GM13977 (cell line): Measurements from ENCODE around the gene RBMXL2.

ENCODE experiments used
- DNase-seq: peaks from one replicate; pipeline ENCODE4 v3.0.0; 2012; ENCODE audit warnings: low spot score
- CTCF ChIP-seq: IDR thresholded peaks from 2 replicates; pipeline ENCODE4 v1.5.1; 2012; ENCODE audit warnings: mild to moderate bottlenecking, control low read depth; ENCODE audit not compliant: insufficient read depth; ENCODE audit errors: extremely low read depth, missing control alignments
- in situ Hi-C: fragments of 300-500 bp; cut with MboI; formaldehyde crosslinking; loops from one replicate; pipeline ENCODE4 v1.12.0; 2022; ENCODE audit warnings: low sequenced_read_pairs, low pct_unique_long_range_greater_than_20kb, mixed read lengths, inconsistent platforms; ENCODE audit not compliant: unreplicated experiment

RBMXL2 gene

DNA sequence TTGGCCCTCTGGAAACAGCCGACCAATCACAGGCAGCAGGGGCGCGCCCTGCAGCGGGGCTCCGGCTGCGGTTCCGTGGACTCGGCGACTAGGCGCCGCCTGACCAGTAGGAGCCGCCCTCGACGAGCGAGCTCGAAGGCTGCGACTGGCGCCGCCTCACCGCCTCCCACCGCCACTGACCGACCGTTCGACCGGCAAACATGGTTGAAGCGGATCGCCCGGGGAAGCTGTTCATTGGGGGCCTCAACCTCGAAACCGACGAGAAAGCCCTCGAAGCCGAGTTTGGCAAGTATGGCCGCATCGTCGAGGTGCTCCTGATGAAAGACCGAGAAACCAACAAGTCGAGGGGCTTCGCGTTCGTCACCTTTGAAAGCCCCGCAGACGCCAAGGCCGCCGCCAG lies at the start of gene RBMXL2:
Gene RBMXL2 (plus strand): TSS at position 78 of the 400 bp plus-strand sequence. CDS start 123 bp downstream, at position 201.
- no peak for DNase-seq
- in situ Hi-C loops = no loop called here
- TF ChIP-seq CTCF = no peak

DNA sequence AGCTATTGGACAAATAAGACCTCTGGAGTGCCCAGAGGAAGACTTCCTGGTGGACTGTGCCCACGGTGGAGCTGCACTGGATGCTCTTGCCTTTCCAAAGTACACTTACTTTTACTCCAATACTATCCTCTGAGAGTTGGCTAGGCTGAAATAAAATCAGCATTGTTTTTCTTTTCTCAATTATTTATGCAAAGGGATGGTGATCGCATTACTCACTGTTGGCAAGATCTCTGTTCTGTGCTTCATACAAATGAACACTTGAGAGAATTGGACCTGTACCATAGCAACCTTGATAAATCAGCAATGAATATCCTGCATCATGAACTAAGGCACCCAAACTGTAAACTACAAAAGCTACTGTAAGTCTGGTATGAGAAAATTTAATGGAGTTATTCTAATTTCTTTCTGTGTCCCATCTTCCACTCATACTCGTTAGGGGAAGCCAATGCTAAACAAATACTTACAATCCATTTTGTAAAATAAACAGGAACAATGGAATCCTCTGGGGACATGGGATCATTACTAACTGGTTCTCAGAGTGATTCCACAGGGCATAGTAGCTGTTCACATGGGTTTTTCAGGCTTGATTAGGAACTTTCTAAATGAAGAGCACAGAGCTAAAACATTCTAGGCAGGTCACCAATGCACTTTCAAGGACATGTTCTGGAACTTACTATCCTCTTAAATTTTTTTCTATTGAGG lies 42.2 kb upstream of the RBMXL2 start:
- in situ Hi-C loops = no loop called here
- TF ChIP-seq CTCF = no peak
- no peak for DNase-seq

- DNase-seq = no peak
- TF ChIP-seq CTCF = no peak
- in situ Hi-C loops = no loop called here
Observed at GRCh38 chr11:7050191-7050590, 38.6 kb upstream of the RBMXL2 start.

DNA sequence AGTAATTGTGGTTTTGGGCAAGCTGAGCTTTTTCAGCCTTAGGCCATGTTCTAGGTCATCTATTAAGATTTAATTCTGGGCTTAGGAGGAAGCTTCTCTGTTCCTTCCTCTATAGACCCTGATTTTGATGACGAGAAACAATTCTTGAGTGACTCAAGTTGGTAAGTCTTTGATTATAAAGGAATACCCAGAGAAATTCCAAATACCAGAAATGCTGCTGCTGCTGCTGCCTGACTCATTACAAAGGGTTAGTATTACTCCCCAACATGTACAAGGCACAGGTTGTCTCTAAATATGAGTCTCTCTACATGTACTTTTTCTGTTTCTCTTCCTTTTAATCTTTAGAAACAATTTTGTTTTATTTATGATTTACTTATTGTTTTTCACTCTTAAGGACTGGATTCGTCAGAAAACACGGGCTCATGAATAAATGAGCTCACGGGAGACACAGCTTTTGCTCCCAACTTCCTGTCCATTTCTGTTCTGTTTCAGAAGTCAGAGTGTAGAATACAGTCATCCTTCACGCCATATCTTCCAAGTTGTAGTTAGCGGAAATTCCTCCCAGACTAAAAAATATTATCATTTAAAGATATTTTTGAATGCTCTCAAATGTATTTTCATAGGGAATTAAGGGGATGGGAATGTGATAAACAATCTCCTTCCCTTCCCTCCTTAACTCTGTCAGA lies 31.8 kb upstream of the RBMXL2 start:
- DNase-seq = no peak
- in situ Hi-C loops = no loop called here
- no peak for TF ChIP-seq CTCF

GRCh38 chr11:7057641-7058040 lies 31.2 kb upstream of the RBMXL2 start:
- TF ChIP-seq CTCF = no peak
- no peak for DNase-seq
- in situ Hi-C loops = no loop called here

- DNase-seq = no peak
- in situ Hi-C loops = no loop called here
- TF ChIP-seq CTCF = no peak
Observed at GRCh38 chr11:7060868-7061267, 27.9 kb upstream of the RBMXL2 start.
